Pancreas (tissue), 10 donors: ENCODE results near the gene TBL1Y. TPM values are rescaled to one million over a fixed set of nuclear protein-coding genes. Genes with fewer than 3 reads are reported as not detected.

Source experiments
- ATAC-seq, 4 donors: fragments of 200-7000 bp; cut with Tn5 transposase; one replicate each; pipeline versions ENCODE4 v1.8.0 to v1.9.1; 2020; ENCODE audit warnings: mild to moderate bottlenecking in 4 of 4, moderate library complexity in 4 of 4
- DNase-seq, 6 donors: peaks; one replicate each; pipeline ENCODE4 v3.0.0-alpha.2; 2020
- FAIRE-seq: peaks from 2 replicates; lab custom pipeline; 2012; peaks lifted over from hg19 to GRCh38; lab: Jason Lieb, UNC
- H3K27ac ChIP-seq, 4 donors: fragments of 200-600 bp; sonication (generic); 1 replicate in 3 of 4; 2 replicates in 1 of 4; pipeline versions ENCODE4 v1.5.0 to v1.8.0; 2020
- H3K27me3 ChIP-seq, 4 donors: fragments of 200-600 bp; one replicate each; pipeline ENCODE4 v1.8.0; 2021
- H3K36me3 ChIP-seq, 3 donors: fragments of 200-600 bp; sonication (generic) in 1 of 3; one replicate each; pipeline versions ENCODE4 v1.5.0 to v1.8.0; 2020 to 2021
- H3K4me1 ChIP-seq, 3 donors: fragments of 200-600 bp; one replicate each; pipeline ENCODE4 v1.8.0; 2021
- H3K4me3 ChIP-seq, 4 donors: fragments of 200-600 bp; sonication (generic) in 2 of 4; one replicate each; pipeline versions ENCODE4 v1.5.0 to v1.8.0; 2020 to 2021
- H3K9me3 ChIP-seq, 4 donors: fragments of 200-600 bp; one replicate each; pipeline ENCODE4 v1.8.0; 2021
- WGBS, 2 donors: extraction: QIAGEN DNeasy Blood & Tissue Kit; methylation state at CpG; one replicate each; pipeline ENCODE4 v1.1.7; 2013; 5-methylcytosine and 5-hydroxymethylcytosine counted together
- intact Hi-C, 3 donors: fragments of 100-400 bp; cut with DNase I; formaldehyde crosslinking; loops; one replicate each; pipeline versions ENCODE4 v1.11.1 to v1.14.2; 2022
- polyA plus RNA-seq, 2 donors: library from polyadenylated mRNA; stranded (reverse); fragments of 200-250 nt; gene quantifications; one replicate each; pipeline ENCODE4 v1.2.3, GENCODE V29; 2013
- total RNA-seq, 6 donors: library from RNA; stranded (reverse); fragmentation: NEBNext Ultra II Directional in 4 of 6; extraction: Animal tissue kit (Norgen Biotek cat#: 25700) in 4 of 6; gene quantifications; one replicate each; pipeline versions ENCODE4 v1.2.1 to v1.2.4, GENCODE V29; 2021 to 2023
- TF ChIP-seq, protein P1 (sequence below), 4 donors: fragments of 200-600 bp; sonication (generic) in 3 of 4; IDR thresholded peaks; one replicate each; pipeline versions ENCODE4 v1.5.0 to v1.8.0; 2021; ENCODE audit warnings: antibody characterized with exemption in 4 of 4
- donor health status: healthy with polysubstance abuse.
- donor health status: DM: no; HTN: no; CAD: no; lungs with moderate emphysema.
- donor health status: DM: no; HTN: no; CAD: no.
- donor health status: control.
- donor health status: control.
- donor health status: Bipolar disorder and iron deficiency.
- donor health status: DM: yes; HTN: yes; CAD: no.
- donor health status: DM: no; HTN: no; CAD: no.
- donor health status: DM: no; HTN: no; CAD: no.
- donor health status: DM: yes; HTN: yes; CAD: no.

TBL1Y gene
- total and polyA plus RNA-seq, 8 donors, result 0.38 to 1.1 TPM; not detected in 6

DNA sequence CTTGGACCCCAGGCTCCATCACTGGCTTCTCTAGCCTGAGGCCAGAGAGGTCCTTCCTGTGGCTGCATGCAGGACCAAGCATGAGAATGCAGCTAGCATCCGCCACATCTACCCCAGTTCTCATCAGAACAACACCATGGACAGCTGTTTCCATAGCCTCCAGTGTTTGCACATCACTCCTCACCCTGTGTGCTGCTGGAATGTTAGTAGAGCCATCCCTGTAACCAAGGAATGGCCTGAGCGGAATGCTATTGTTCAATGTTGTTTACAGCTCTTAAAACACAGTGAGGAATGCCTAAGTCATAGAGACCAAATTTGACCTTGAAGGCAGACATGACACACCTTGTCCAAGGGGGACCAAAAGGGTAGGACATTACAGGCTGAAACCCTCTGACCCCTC, 183.9 kb downstream of the TBL1Y start:
- H3K4me3 ChIP-seq, result no peak overlapping the region
- H3K27me3 ChIP-seq, result no peaks in the 10 kb centered on the region
- FAIRE-seq (no peak), ATAC-seq (no peak), DNase-seq (no peak)
- no peak overlapping the region for H3K27ac ChIP-seq
- WGBS, 2 donors, result 93% methylated on average over 2 of the region's 2 CpGs; no CpG with 5 or more reads in 1 of the 2 donors
- TF ChIP-seq, protein P1, sequence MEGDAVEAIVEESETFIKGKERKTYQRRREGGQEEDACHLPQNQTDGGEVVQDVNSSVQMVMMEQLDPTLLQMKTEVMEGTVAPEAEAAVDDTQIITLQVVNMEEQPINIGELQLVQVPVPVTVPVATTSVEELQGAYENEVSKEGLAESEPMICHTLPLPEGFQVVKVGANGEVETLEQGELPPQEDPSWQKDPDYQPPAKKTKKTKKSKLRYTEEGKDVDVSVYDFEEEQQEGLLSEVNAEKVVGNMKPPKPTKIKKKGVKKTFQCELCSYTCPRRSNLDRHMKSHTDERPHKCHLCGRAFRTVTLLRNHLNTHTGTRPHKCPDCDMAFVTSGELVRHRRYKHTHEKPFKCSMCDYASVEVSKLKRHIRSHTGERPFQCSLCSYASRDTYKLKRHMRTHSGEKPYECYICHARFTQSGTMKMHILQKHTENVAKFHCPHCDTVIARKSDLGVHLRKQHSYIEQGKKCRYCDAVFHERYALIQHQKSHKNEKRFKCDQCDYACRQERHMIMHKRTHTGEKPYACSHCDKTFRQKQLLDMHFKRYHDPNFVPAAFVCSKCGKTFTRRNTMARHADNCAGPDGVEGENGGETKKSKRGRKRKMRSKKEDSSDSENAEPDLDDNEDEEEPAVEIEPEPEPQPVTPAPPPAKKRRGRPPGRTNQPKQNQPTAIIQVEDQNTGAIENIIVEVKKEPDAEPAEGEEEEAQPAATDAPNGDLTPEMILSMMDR (IDR thresholded peaks at IDR 0.05), result no peak
- H3K9me3 ChIP-seq, result no peaks in the 10 kb centered on the region
- no peaks in the 10 kb centered on the region for H3K36me3 ChIP-seq
- H3K4me1 ChIP-seq, result no peaks in the 10 kb centered on the region
- intact Hi-C loops, result no loop called here

DNA sequence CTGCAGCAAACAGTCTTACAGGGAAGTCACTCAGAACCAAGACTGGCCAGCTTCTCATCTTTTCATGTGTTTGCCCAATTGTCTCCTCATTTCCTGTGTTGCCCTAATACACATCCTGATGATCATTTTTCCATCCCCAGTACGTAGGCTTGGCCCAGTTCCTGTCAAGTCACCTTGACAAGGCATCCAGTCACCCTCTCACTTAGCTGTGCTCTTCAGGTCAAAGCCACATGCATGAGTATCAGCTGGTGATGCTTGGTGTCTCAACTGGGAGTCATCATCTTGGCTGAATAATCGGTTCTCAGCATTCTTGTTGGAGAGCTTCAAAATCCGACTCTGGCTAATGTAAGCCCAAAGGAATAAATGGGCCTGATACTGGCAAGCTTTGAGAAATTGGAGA, 186.5 kb downstream of the TBL1Y start:
- Histone ChIP-seq H3K4me3 (no peak overlapping the region), H3K36me3 (no peaks in the 10 kb centered on the region), H3K27ac (no peak overlapping the region), H3K4me1 (no peaks in the 10 kb centered on the region), H3K9me3 (no peaks in the 10 kb centered on the region), H3K27me3 (no peaks in the 10 kb centered on the region)
- ATAC-seq (no peak), FAIRE-seq (no peak), DNase-seq (no peak)
- WGBS, 2 donors, result 92% methylated on average over 3 of the region's 3 CpGs; no CpG with 5 or more reads in 1 of the 2 donors
- intact Hi-C loops, result no loop called here
- TF ChIP-seq, protein P1 (IDR thresholded peaks at IDR 0.05), result no peak

DNA sequence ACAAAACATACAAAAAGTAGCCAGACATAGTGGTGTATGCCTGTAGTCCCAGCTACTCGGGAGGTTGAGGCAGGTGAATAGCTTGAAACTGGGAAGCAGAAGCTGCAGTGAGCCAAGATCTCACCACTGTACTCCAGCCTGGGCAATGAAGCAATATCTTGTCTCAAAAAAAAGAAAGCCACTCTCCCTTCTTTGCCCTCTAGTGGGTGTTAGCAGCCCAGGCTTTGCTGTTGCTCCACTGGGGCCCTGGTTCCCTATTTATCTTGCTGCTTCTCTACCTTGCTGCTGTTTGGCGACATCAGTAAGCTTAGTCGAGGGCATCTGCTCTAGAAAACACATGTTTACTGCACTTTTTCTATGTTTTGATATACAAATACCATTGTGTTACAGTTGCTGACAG, 189.2 kb downstream of the TBL1Y start:
- 85% methylated on average over 3 of the region's 3 CpGs; no CpG with 5 or more reads in 1 of the 2 donors for WGBS, 2 donors

DNA sequence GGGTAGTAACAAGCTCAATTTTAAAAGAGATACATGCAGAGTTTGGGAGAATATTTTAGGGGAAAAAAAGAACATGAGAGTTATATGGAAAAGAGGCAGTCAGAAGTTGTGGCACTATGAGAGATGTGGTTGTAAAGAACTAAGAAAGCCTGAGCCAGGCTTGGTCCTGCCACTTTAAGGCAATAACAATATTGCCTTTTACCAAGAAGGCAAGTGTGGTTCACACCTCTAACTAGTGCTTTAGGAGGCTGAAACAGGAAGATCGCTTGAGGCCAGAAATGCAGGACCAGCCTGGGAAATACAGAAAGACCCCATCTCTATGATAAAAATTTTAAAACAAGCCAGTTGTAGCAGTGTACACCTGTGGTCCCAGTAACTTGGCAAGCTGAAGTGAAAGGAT, 192.2 kb downstream of the TBL1Y start:
- ATAC-seq, result no peak

More for the DNA sequence above, 189.2 kb downstream of the TBL1Y start:
- DNase-seq, result no peak
- no peaks in the 10 kb centered on the region for H3K9me3 ChIP-seq
- TF ChIP-seq, protein P1 (IDR thresholded peaks at IDR 0.05), result no peak
- H3K4me3 ChIP-seq, result no peak overlapping the region
- intact Hi-C loops, result no loop called here
- no peaks in the 10 kb centered on the region for H3K27me3 ChIP-seq
- ATAC-seq, result no peak
- no peak for FAIRE-seq
- H3K27ac ChIP-seq, result no peak overlapping the region
- no peaks in the 10 kb centered on the region for H3K4me1 ChIP-seq
- H3K36me3 ChIP-seq, result no peaks in the 10 kb centered on the region

DNA sequence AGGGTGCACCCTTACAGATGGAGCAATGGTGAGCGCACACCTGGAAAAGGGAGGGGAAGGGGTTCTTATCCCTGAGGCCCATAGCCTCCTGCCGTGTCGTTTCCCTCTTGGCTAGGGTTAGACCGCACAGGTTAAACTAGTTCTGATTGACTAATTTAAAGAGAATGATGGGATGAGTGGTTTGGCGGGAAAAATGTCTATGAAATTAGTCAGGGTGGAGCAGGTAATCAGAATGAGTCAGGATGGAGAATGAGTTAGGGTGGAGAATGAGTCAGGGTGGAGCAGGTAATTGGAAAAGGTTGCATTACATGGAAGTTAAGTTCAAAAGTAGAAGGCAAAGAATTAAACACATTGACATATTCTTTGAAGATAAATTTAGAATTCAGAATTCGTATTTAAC, 196.7 kb downstream of the TBL1Y start:
- no peaks in the 10 kb centered on the region for H3K9me3 ChIP-seq
- DNase-seq, result no peak
- TF ChIP-seq, protein P1 (IDR thresholded peaks at IDR 0.05), result no peak
- FAIRE-seq, result no peak
- no peaks in the 10 kb centered on the region for H3K36me3 ChIP-seq
- no peaks in the 10 kb centered on the region for H3K4me1 ChIP-seq
- 89% methylated on average over 6 of the region's 6 CpGs; no CpG with 5 or more reads in 1 of the 2 donors for WGBS, 2 donors
- ATAC-seq, result no peak
- H3K27ac ChIP-seq, result no peak overlapping the region
- intact Hi-C loops, result no loop called here
- no peak overlapping the region for H3K4me3 ChIP-seq
- no peaks in the 10 kb centered on the region for H3K27me3 ChIP-seq

More for the DNA sequence above, 192.2 kb downstream of the TBL1Y start:
- Histone ChIP-seq H3K9me3 (no peaks in the 10 kb centered on the region), H3K27ac (no peak overlapping the region), H3K4me1 (no peaks in the 10 kb centered on the region), H3K27me3 (no peaks in the 10 kb centered on the region), H3K36me3 (no peaks in the 10 kb centered on the region), H3K4me3 (no peak overlapping the region)
- DNase-seq (no peak), FAIRE-seq (no peak)
- intact Hi-C loops, result no loop called here
- WGBS, 2 donors, result 97% methylated on average over 1 of the region's 1 CpG; no CpG with 5 or more reads in 1 of the 2 donors
- TF ChIP-seq, protein P1 (IDR thresholded peaks at IDR 0.05), result no peak
